Measurements from ENCODE around the gene KCNQ1.

DNA sequence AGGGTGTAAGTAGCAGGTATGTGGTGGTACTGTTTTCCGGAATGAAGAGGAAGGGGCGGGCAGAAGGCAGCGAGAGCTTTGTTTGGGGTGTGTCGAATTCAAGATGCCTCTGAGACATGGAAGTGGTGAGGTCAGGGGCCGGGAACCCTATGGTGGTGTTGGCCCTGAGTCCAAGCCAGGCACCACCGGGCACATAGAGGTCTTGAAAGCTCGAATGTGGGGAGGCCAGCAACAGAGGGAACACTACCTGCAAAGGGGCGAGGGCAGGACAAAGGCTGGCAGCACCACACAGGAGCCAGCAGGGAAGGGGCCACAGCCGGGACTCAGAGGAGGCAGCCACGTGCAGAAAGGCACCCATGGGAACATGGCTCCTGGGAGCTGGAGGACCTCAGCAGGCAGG, 383.0 kb downstream of the KCNQ1 start:
- TF ChIP-seq, protein P1, sequence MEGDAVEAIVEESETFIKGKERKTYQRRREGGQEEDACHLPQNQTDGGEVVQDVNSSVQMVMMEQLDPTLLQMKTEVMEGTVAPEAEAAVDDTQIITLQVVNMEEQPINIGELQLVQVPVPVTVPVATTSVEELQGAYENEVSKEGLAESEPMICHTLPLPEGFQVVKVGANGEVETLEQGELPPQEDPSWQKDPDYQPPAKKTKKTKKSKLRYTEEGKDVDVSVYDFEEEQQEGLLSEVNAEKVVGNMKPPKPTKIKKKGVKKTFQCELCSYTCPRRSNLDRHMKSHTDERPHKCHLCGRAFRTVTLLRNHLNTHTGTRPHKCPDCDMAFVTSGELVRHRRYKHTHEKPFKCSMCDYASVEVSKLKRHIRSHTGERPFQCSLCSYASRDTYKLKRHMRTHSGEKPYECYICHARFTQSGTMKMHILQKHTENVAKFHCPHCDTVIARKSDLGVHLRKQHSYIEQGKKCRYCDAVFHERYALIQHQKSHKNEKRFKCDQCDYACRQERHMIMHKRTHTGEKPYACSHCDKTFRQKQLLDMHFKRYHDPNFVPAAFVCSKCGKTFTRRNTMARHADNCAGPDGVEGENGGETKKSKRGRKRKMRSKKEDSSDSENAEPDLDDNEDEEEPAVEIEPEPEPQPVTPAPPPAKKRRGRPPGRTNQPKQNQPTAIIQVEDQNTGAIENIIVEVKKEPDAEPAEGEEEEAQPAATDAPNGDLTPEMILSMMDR (IDR thresholded peaks at IDR 0.05) = no peak
- TF ChIP-seq POLR2A (IDR thresholded peaks at IDR 0.05) = no peak
- TF ChIP-seq EP300 (IDR thresholded peaks at IDR 0.05) = no peak
